IMR-90 (cell line): ENCODE results near the gene GCH1. TPM values are rescaled to one million over a fixed set of nuclear protein-coding genes. Genes with fewer than 3 reads are reported as not detected.

Source experiments
- ATAC-seq: fragments of 200-7000 bp; cut with Tn5 transposase; 2 replicates; pipeline ENCODE4 v1.9.1; 2020; ENCODE audit warnings: low read depth, mild to moderate bottlenecking, moderate library complexity
- BruUV-seq: library from RNA; stranded (reverse); fragments of 400-500 nt; replicated peaks from 2 replicates; lab custom pipeline; 2021; lab: Mats Ljungman, UMichigan
- CTCF ChIA-PET: fragments of 300-600 bp; formaldehyde crosslinking; extraction: SDS; loops from one replicate; lab custom pipeline; 2021; ENCODE audit warnings: antibody characterized with exemption; lab: Yijun Ruan, JAX
- POLR2A ChIA-PET: fragments of 300-600 bp; sonication (Branson Sonifier 250); formaldehyde crosslinking; loops from one replicate; lab custom pipeline; 2022; ENCODE audit warnings: antibody characterized with exemption; ENCODE audit not compliant: unreplicated experiment; lab: Charles Lee
- DNase-seq: peaks from one replicate; pipeline ENCODE4 v3.0.0; 2013
- H2AFZ ChIP-seq: replicated peaks from 2 replicates; pipeline ENCODE3; 2013; ENCODE audit warnings: low read length, mild to moderate bottlenecking; ENCODE audit not compliant: poor library complexity
- H2AK5ac ChIP-seq: 2 replicates; pipeline ENCODE4 v1.6.1; 2013; ENCODE audit warnings: low read depth, low read length, inconsistent platforms
- H2AK9ac ChIP-seq: replicated peaks from 2 replicates; pipeline ENCODE3; 2013; ENCODE audit warnings: mild to moderate bottlenecking, low read depth, low read length, moderate library complexity; ENCODE audit not compliant: poor library complexity
- H2BK120ac ChIP-seq: 2 replicates; pipeline ENCODE4 v1.6.1; 2013; ENCODE audit warnings: low read depth, low read length, inconsistent platforms
- H2BK15ac ChIP-seq: 3 replicates; pipeline ENCODE4 v1.6.1; 2013; ENCODE audit warnings: low read depth, low read length, inconsistent platforms
- H2BK20ac ChIP-seq: 2 replicates; pipeline ENCODE4 v1.6.1; 2013; ENCODE audit warnings: low read depth, mild to moderate bottlenecking, inconsistent platforms, low read length, moderate library complexity
- H2BK5ac ChIP-seq: 2 replicates; pipeline ENCODE4 v1.6.1; 2013; ENCODE audit warnings: mild to moderate bottlenecking, low read depth, low read length, inconsistent platforms; ENCODE audit not compliant: poor library complexity, severe bottlenecking
- H3K14ac ChIP-seq: replicated peaks from 2 replicates; pipeline ENCODE4 v1.6.1; 2013; ENCODE audit warnings: low read depth, low read length, inconsistent platforms
- H3K18ac ChIP-seq: 2 replicates; pipeline ENCODE4 v1.6.1; 2013; ENCODE audit warnings: low read depth, low read length, control low read depth
- H3K23ac ChIP-seq: 2 replicates; pipeline ENCODE4 v1.6.1; 2013; ENCODE audit warnings: low read depth, low read length, inconsistent platforms
- H3K27ac ChIP-seq: 2 replicates; pipeline ENCODE4 v1.5.1; 2013; ENCODE audit warnings: mild to moderate bottlenecking, control low read depth, low read length; ENCODE audit not compliant: insufficient read depth
- H3K27me3 ChIP-seq: 2 replicates; pipeline ENCODE4 v1.6.1; 2013; ENCODE audit warnings: low read length; ENCODE audit not compliant: control insufficient read depth, insufficient read depth
- H3K36me3 ChIP-seq: 2 replicates; pipeline ENCODE4 v1.6.1; 2013; ENCODE audit warnings: low read length, mixed read lengths; ENCODE audit not compliant: control insufficient read depth, insufficient read depth
- H3K4ac ChIP-seq: 2 replicates; pipeline ENCODE4 v1.6.1; 2013; ENCODE audit warnings: low read depth, low read length, inconsistent platforms
- H3K4me1 ChIP-seq: 2 replicates; pipeline ENCODE4 v1.6.1; 2013; ENCODE audit warnings: low read length, mixed read lengths; ENCODE audit not compliant: control insufficient read depth, insufficient read depth
- H3K4me2 ChIP-seq: 2 replicates; pipeline ENCODE4 v1.6.1; 2013; ENCODE audit warnings: low read depth, mild to moderate bottlenecking, control low read depth, low read length, moderate library complexity
- H3K4me3 ChIP-seq: 2 replicates; pipeline ENCODE4 v1.5.1; 2013; ENCODE audit warnings: low read depth, mild to moderate bottlenecking, control low read depth, low read length, moderate library complexity; ENCODE audit not compliant: insufficient read depth
- H3K56ac ChIP-seq: 2 replicates; pipeline ENCODE4 v1.6.1; 2013; ENCODE audit warnings: low read length, inconsistent platforms; ENCODE audit not compliant: insufficient read depth; ENCODE audit errors: extremely low read depth
- H3K79me1 ChIP-seq, 2 experiments: 2 replicates each; pipeline ENCODE4 v1.6.1; 2013; ENCODE audit warnings: low read length in 2 of 2, inconsistent platforms in 1 of 2, low read depth in 1 of 2
- H3K9ac ChIP-seq: 2 replicates; pipeline ENCODE4 v1.6.1; 2013; ENCODE audit warnings: low read depth, low read length, control low read depth
- H3K9me1 ChIP-seq: 2 replicates; pipeline ENCODE4 v1.6.1; 2013; ENCODE audit warnings: low read length, inconsistent platforms; ENCODE audit not compliant: insufficient read depth
- H3K9me3 ChIP-seq: 2 replicates; pipeline ENCODE4 v1.6.1; 2013; ENCODE audit warnings: low read length; ENCODE audit not compliant: control insufficient read depth, insufficient read depth
- H4K20me1 ChIP-seq: 2 replicates; pipeline ENCODE4 v1.6.1; 2013; ENCODE audit warnings: low read length, inconsistent platforms; ENCODE audit not compliant: insufficient read depth
- H4K5ac ChIP-seq: 2 replicates; pipeline ENCODE4 v1.6.1; 2013; ENCODE audit warnings: mild to moderate bottlenecking, low read depth, low read length, control low read depth
- H4K8ac ChIP-seq, 2 experiments: 2 replicates each; pipeline ENCODE4 v1.6.1; 2013; ENCODE audit warnings: low read depth in 2 of 2, low read length in 2 of 2, control low read depth in 1 of 2, inconsistent platforms in 1 of 2
- H4K91ac ChIP-seq: 2 replicates; pipeline ENCODE4 v1.6.1; 2013; ENCODE audit warnings: low read depth, low read length, inconsistent platforms; ENCODE audit not compliant: insufficient read depth
- BHLHE40 ChIP-seq: fragments of 150-350 bp; IDR thresholded peaks from 2 replicates; pipeline ENCODE4 v1.6.1; 2016; ENCODE audit warnings: mild to moderate bottlenecking, low read depth, low read length
- CEBPB ChIP-seq: IDR thresholded peaks from 2 replicates; pipeline ENCODE4 v1.6.1; 2012; ENCODE audit warnings: low read depth, low read length, improper control_type of control experiment
- CHD1 ChIP-seq: IDR thresholded peaks from 2 replicates; pipeline ENCODE4 v1.6.1; 2012; ENCODE audit warnings: low read depth, low read length, improper control_type of control experiment
- CTCF ChIP-seq: conservative IDR thresholded peaks from 2 replicates; pipeline ENCODE4 v1.5.1; 2012; ENCODE audit warnings: mild to moderate bottlenecking, low read depth, low read length, improper control_type of control experiment
- FOS ChIP-seq: fragments of 150-350 bp; IDR thresholded peaks from 2 replicates; pipeline ENCODE4 v1.6.1; 2016; ENCODE audit warnings: low read depth, low read length
- MAFK ChIP-seq: IDR thresholded peaks from 2 replicates; pipeline ENCODE4 v1.6.1; 2012; ENCODE audit warnings: low read depth, low read length, improper control_type of control experiment
- MAZ ChIP-seq: IDR thresholded peaks from 2 replicates; pipeline ENCODE4 v1.6.1; 2012; ENCODE audit warnings: low read depth, mild to moderate bottlenecking, low read length, improper control_type of control experiment, moderate library complexity, borderline replicate concordance
- MXI1 ChIP-seq: IDR thresholded peaks from 2 replicates; pipeline ENCODE4 v1.6.1; 2012; ENCODE audit warnings: low read depth, mild to moderate bottlenecking, low read length, moderate library complexity, borderline replicate concordance
- NFE2L2 ChIP-seq: fragments of 150-350 bp; IDR thresholded peaks from 2 replicates; pipeline ENCODE4 v1.6.1; 2016; ENCODE audit warnings: low read depth, mild to moderate bottlenecking, low read length
- POLR2A ChIP-seq: IDR thresholded peaks from 2 replicates; pipeline ENCODE4 v1.6.1; 2012; ENCODE audit warnings: mild to moderate bottlenecking, low read depth, low read length
- RAD21 ChIP-seq: IDR thresholded peaks from 2 replicates; pipeline ENCODE4 v1.6.1; 2012; ENCODE audit warnings: low read length, improper control_type of control experiment
- RCOR1 ChIP-seq: IDR thresholded peaks from 2 replicates; pipeline ENCODE4 v1.6.1; 2012; ENCODE audit warnings: mild to moderate bottlenecking, low read length, improper control_type of control experiment; ENCODE audit not compliant: insufficient replicate concordance
- RFX5 ChIP-seq: IDR thresholded peaks from 2 replicates; pipeline ENCODE4 v1.8.0; 2012; ENCODE audit warnings: low read depth, mild to moderate bottlenecking, low read length, moderate library complexity
- SMC3 ChIP-seq: fragments of 150-350 bp; IDR thresholded peaks from 2 replicates; pipeline ENCODE4 v1.6.1; 2016; ENCODE audit warnings: low read depth, mild to moderate bottlenecking, antibody characterized with exemption, low read length, moderate library complexity
- USF2 ChIP-seq: fragments of 150-350 bp; IDR thresholded peaks from 2 replicates; pipeline ENCODE4 v1.6.1; 2017; ENCODE audit warnings: mild to moderate bottlenecking, antibody characterized with exemption, low read length, low read depth
- WGBS, 2 experiments: methylation state at CpG; one replicate each; pipeline versions ENCODE4 v1.1.5 to v1.1.7; 2013; ENCODE audit warnings: missing lambda C conversion rate in 2 of 2; ENCODE audit not compliant: insufficient read length in 1 of 2; ENCODE audit errors: extremely low coverage in 2 of 2; 5-methylcytosine and 5-hydroxymethylcytosine counted together
- dilution Hi-C: fragments of 300-500 bp; cut with HindIII; formaldehyde crosslinking; loops from one replicate; pipeline ENCODE4 v1.14.3; 2018; ENCODE audit warnings: low sequenced_read_pairs; ENCODE audit not compliant: unreplicated experiment
- in situ Hi-C: fragments of 300-500 bp; cut with MboI; formaldehyde crosslinking; loops from 3 replicates; pipeline ENCODE4 v1.14.3; 2019; ENCODE audit warnings: low sequenced_read_pairs, inconsistent platforms, mixed read lengths
- intact Hi-C: fragments of 100-400 bp; cut with micrococcal nuclease; formaldehyde crosslinking; loops from 2 replicates; pipeline ENCODE4 v1.10.0; 2022
- polyA plus RNA-seq, 3 experiments: library from polyadenylated mRNA; depleted of rRNA; stranded (reverse); fragments of >200 nt; gene quantifications; 2 replicates each; pipeline ENCODE4 v1.2.3, GENCODE V29; 2012; ENCODE audit warnings: low replicate concordance in 1 of 3
- total RNA-seq: library from RNA; depleted of rRNA; stranded (reverse); fragments of >200 nt; gene quantifications from 2 replicates; pipeline ENCODE4 v1.2.3, GENCODE V29; 2012

Gene GCH1
- total and polyA plus RNA-seq, 2 of the 4 experiments (the other 2 are of a cell fraction) = 0.54 to 0.74 TPM

- no peak overlapping the region for H3K4ac ChIP-seq
- H2BK120ac ChIP-seq = no peak overlapping the region
- dilution Hi-C loops = no loop called here
- peaks cover 23% of the 10 kb centered on the region for H3K27me3 ChIP-seq
- no peaks in the 10 kb centered on the region for H3K9me3 ChIP-seq
- no peak overlapping the region for H2BK15ac ChIP-seq
- H2BK20ac ChIP-seq = no peak overlapping the region
- TF ChIP-seq NFE2L2 (no peak), CHD1 (no peak), RAD21 (no peak), MXI1 (no peak), POLR2A (no peak), RFX5 (no peak), CTCF (no peak), FOS (no peak), RCOR1 (no peak), SMC3 (no peak), BHLHE40 (no peak), MAZ (no peak), USF2 (no peak), CEBPB (no peak), MAFK (no peak)
- no peak overlapping the region for H3K27ac ChIP-seq
- H3K23ac ChIP-seq = no peak overlapping the region
- H2BK5ac ChIP-seq = no peak overlapping the region
- no peaks in the 10 kb centered on the region for H3K4me1 ChIP-seq
- H3K4me2 ChIP-seq = no peak overlapping the region
- no peak overlapping the region for H4K91ac ChIP-seq
- H2AK9ac ChIP-seq = no peak overlapping the region
- BruUV-seq = no TSS peak
- H4K8ac ChIP-seq = no peak overlapping the region
- no peaks in the 10 kb centered on the region for H3K9me1 ChIP-seq
- H4K5ac ChIP-seq = no peak overlapping the region
- H3K4me3 ChIP-seq = no peak overlapping the region
- H3K14ac ChIP-seq = no peak overlapping the region
- intact Hi-C loops = no loop called here
- no peak overlapping the region for H3K56ac ChIP-seq
- no peak overlapping the region for H3K18ac ChIP-seq
- ATAC-seq = no peak
- no peaks in the 10 kb centered on the region for H3K79me1 ChIP-seq
- H4K20me1 ChIP-seq = no peaks in the 10 kb centered on the region
- ChIA-PET POLR2A (no interaction called here), CTCF (no interaction called here)
- H3K36me3 ChIP-seq = no peaks in the 10 kb centered on the region
- DNase-seq = no peak
- no peak overlapping the region for H2AK5ac ChIP-seq
- no CpG with 5 or more reads among the region's 6 CpGs for WGBS, 2 experiments
- in situ Hi-C loops = no loop called here
- H3K9ac ChIP-seq = no peak overlapping the region
- H2AFZ ChIP-seq = no peak overlapping the region
These were observed 90.0 kb downstream of the GCH1 start for GRCh38 chr14:54812617-54813016.
